ENCODE data around the gene NOXA1.
A peak's percentile ranks its signal among the peaks of the same experiment; 100 is the strongest.

The NOXA1 gene

GRCh38 chr9:137454597-137455358 is 31.6 kb downstream of the NOXA1 start:
- no peak for DNase-seq (ENCODE audit: low read depth)

- no peak for DNase-seq (ENCODE audit: low read depth)
Observed at GRCh38 chr9:137455359-137455991, 32.3 kb downstream of the NOXA1 start.

GRCh38 chr9:137456061-137456863 is 33.1 kb downstream of the NOXA1 start:
- no peak for DNase-seq (ENCODE audit: low read depth)

GRCh38 chr9:137456864-137457405 is 33.7 kb downstream of the NOXA1 start:
- no peak for DNase-seq (ENCODE audit: low read depth)

GRCh38 chr9:137457406-137458193 is 34.4 kb downstream of the NOXA1 start:
- no peak for DNase-seq (ENCODE audit: low read depth)

GRCh38 chr9:137458194-137459151 is 35.3 kb downstream of the NOXA1 start:
- DNase-seq (ENCODE audit: low read depth) = no peak

GRCh38 chr9:137459152-137459600 is 36.0 kb downstream of the NOXA1 start, which contains the start of gene NSMF:
NSMF (minus strand) TSS chr9:137459334; CDS start chr9:137459102, 232 bp downstream.
- peak; percentile 90 for DNase-seq (ENCODE audit: low read depth)

GRCh38 chr9:137459601-137460362 is 36.6 kb downstream of the NOXA1 start:
- no peak for DNase-seq (ENCODE audit: low read depth)

- DNase-seq (ENCODE audit: low read depth) = no peak
Observed at GRCh38 chr9:137460363-137461315, 37.4 kb downstream of the NOXA1 start.

- DNase-seq (ENCODE audit: low read depth) = no peak
Observed at GRCh38 chr9:137461316-137461662, 38.1 kb downstream of the NOXA1 start.

- peak; percentile 51 for DNase-seq (ENCODE audit: low read depth)
Observed at GRCh38 chr9:137461663-137462395, 38.6 kb downstream of the NOXA1 start.

GRCh38 chr9:137462396-137462985 is 39.3 kb downstream of the NOXA1 start:
- DNase-seq (ENCODE audit: low read depth) = no peak

GRCh38 chr9:137462986-137463930 is 40.1 kb downstream of the NOXA1 start:
- no peak for DNase-seq (ENCODE audit: low read depth)

- DNase-seq (ENCODE audit: low read depth) = no peak
Observed at GRCh38 chr9:137463931-137464290, 40.7 kb downstream of the NOXA1 start.

GRCh38 chr9:137464291-137464999 is 41.3 kb downstream of the NOXA1 start:
- no peak for DNase-seq (ENCODE audit: low read depth)

Data from activated T-helper 9 cell treated with anti-CD3 and anti-CD28 coated beads, Interleukin-2, amount 50 U/mL, for 16 hours (primary cell).